Right atrium auricular region (tissue), 2 donors: ENCODE measurements around the gene ROCK2. TPM values are rescaled to one million over a fixed set of nuclear protein-coding genes. Genes with fewer than 3 reads are reported as not detected.

Experiments used
- DNase-seq: peaks from one replicate; pipeline ENCODE4 v3.0.0-alpha.2; 2019; ENCODE audit warnings: low spot score
- H3K27ac ChIP-seq, 2 donors: fragments of 200-600 bp; sonication (generic); 1 replicate in 1 of 2; 2 replicates in 1 of 2; pipeline ENCODE4 v1.5.1; 2016 to 2019
- H3K27me3 ChIP-seq, 2 donors: fragments of 200-600 bp; sonication (generic); one replicate each; pipeline versions ENCODE4 v1.5.1 to v1.6.0; 2017 to 2019
- H3K36me3 ChIP-seq: fragments of 200-600 bp; sonication (generic); one replicate; pipeline ENCODE4 v1.5.1; 2016
- H3K4me1 ChIP-seq, 2 donors: fragments of 200-600 bp; sonication (generic); one replicate each; pipeline versions ENCODE4 v1.5.1 to v1.6.0; 2017 to 2019
- H3K4me3 ChIP-seq, 2 donors: fragments of 200-600 bp; sonication (generic); 1 replicate in 1 of 2; 2 replicates in 1 of 2; pipeline ENCODE4 v1.5.1; 2017 to 2019; ENCODE audit warnings: mild to moderate bottlenecking in 1 of 2, moderate library complexity in 1 of 2
- H3K9me3 ChIP-seq, 2 donors: fragments of 200-600 bp; sonication (generic); one replicate each; pipeline ENCODE4 v1.5.1; 2019
- CTCF ChIP-seq, 2 donors: fragments of 200-600 bp; sonication (generic); IDR thresholded peaks; one replicate each; pipeline ENCODE4 v1.5.1; 2019; ENCODE audit warnings: antibody characterized with exemption in 2 of 2
- total RNA-seq, 2 donors: library from RNA; depleted of rRNA; stranded (reverse); fragments of >200 nt; gene quantifications; one replicate each; pipeline ENCODE4 v1.1.0, GENCODE V29; 2016

The ROCK2 gene
- total RNA-seq, 2 donors from 2014 or later = 32.3 to 32.6 TPM

GRCh38 chr2:11357428-11357972 lies 13.1 kb upstream of the ROCK2 start:
- no peaks in the 10 kb centered on the region for H3K9me3 ChIP-seq
- peaks cover 0 to 7% of the 10 kb centered on the region in 2 donors for H3K4me1 ChIP-seq
- TF ChIP-seq CTCF (IDR thresholded peaks at IDR 0.05) = no peak
- no peaks in the 10 kb centered on the region for H3K27me3 ChIP-seq
- H3K36me3 ChIP-seq = no peaks in the 10 kb centered on the region
- H3K27ac ChIP-seq = no peak overlapping the region
- no peak for DNase-seq
- H3K4me3 ChIP-seq = no peak overlapping the region

GRCh38 chr2:11356764-11357163 lies 12.3 kb upstream of the ROCK2 start:
- H3K4me1 ChIP-seq = peaks cover 0 to 7% of the 10 kb centered on the region in 2 donors
- TF ChIP-seq CTCF (IDR thresholded peaks at IDR 0.05) = no peak
- no peaks in the 10 kb centered on the region for H3K9me3 ChIP-seq
- H3K36me3 ChIP-seq = no peaks in the 10 kb centered on the region
- no peak for DNase-seq
- no peaks in the 10 kb centered on the region for H3K27me3 ChIP-seq
- H3K27ac ChIP-seq = no peak overlapping the region
- H3K4me3 ChIP-seq = no peak overlapping the region

- no peak for TF ChIP-seq CTCF (IDR thresholded peaks at IDR 0.05)
- Histone ChIP-seq H3K4me3 (no peak overlapping the region), H3K36me3 (no peaks in the 10 kb centered on the region), H3K9me3 (no peaks in the 10 kb centered on the region), H3K27ac (no peak overlapping the region), H3K27me3 (no peaks in the 10 kb centered on the region), H3K4me1 (peaks cover 0 to 7% of the 10 kb centered on the region in 2 donors)
- no peak for DNase-seq
These were observed 11.0 kb upstream of the ROCK2 start for GRCh38 chr2:11355194-11356053.

GRCh38 chr2:11354363-11355154 lies 10.1 kb upstream of the ROCK2 start:
- Histone ChIP-seq H3K4me3 (no peak overlapping the region), H3K27me3 (no peaks in the 10 kb centered on the region), H3K4me1 (peaks cover 0 to 7% of the 10 kb centered on the region in 2 donors), H3K27ac (no peak overlapping the region), H3K9me3 (no peaks in the 10 kb centered on the region), H3K36me3 (no peaks in the 10 kb centered on the region)
- TF ChIP-seq CTCF (IDR thresholded peaks at IDR 0.05) = no peak
- no peak for DNase-seq

- H3K36me3 ChIP-seq = no peaks in the 10 kb centered on the region
- no peaks in the 10 kb centered on the region for H3K27me3 ChIP-seq
- H3K4me3 ChIP-seq = no peak overlapping the region
- no peak overlapping the region for H3K27ac ChIP-seq
- DNase-seq = no peak
- TF ChIP-seq CTCF (IDR thresholded peaks at IDR 0.05) = no peak
- H3K9me3 ChIP-seq = no peaks in the 10 kb centered on the region
- H3K4me1 ChIP-seq = peaks cover 0 to 7% of the 10 kb centered on the region in 2 donors
These were observed 8.5 kb upstream of the ROCK2 start for GRCh38 chr2:11352781-11353537.
